Fibroblast of lung (primary cell): ENCODE measurements around the gene MAGI2. TPM values are rescaled to one million over a fixed set of nuclear protein-coding genes. Genes with fewer than 3 reads are reported as not detected.

Source experiments
- DNase-seq, 2 donors: peaks; one replicate each; pipeline versions ENCODE4 v3.0.0 to v3.0.0-alpha.2; 2010; ENCODE audit warnings: low read depth in 2 of 2
- H2AFZ ChIP-seq: 2 replicates; pipeline ENCODE4 v1.5.1; 2012; ENCODE audit warnings: low read length, control low read depth, inconsistent platforms
- H3K27ac ChIP-seq: 2 replicates; pipeline ENCODE4 v1.5.1; 2011; ENCODE audit warnings: low read length, control low read depth; ENCODE audit not compliant: insufficient read depth
- H3K27me3 ChIP-seq: 2 replicates; pipeline ENCODE4 v1.5.1; 2011; ENCODE audit warnings: mild to moderate bottlenecking, low read length; ENCODE audit not compliant: control insufficient read depth, insufficient read depth
- H3K36me3 ChIP-seq: 2 replicates; pipeline ENCODE4 v1.5.1; 2011; ENCODE audit warnings: low read length; ENCODE audit not compliant: control insufficient read depth, insufficient read depth
- H3K4me1 ChIP-seq: 2 replicates; pipeline ENCODE4 v1.5.1; 2011; ENCODE audit warnings: low read length; ENCODE audit not compliant: control insufficient read depth, insufficient read depth; ENCODE audit errors: extremely low read depth
- H3K4me2 ChIP-seq: 2 replicates; pipeline ENCODE4 v1.5.1; 2011; ENCODE audit warnings: low read length, control low read depth; ENCODE audit not compliant: insufficient read depth; ENCODE audit errors: extremely low read depth
- H3K4me3 ChIP-seq, 4 experiments: fragments of 200-600 bp in 1 of 4; sonication (generic) in 1 of 4; replicated peaks in 1 of 4; 2 replicates each; pipeline ENCODE4 v1.5.1; 2011 to 2016; ENCODE audit warnings: low read length in 4 of 4, low read depth in 3 of 4, mild to moderate bottlenecking in 3 of 4, control low read depth in 2 of 4, inconsistent platforms in 1 of 4, mixed read lengths in 1 of 4; ENCODE audit not compliant: insufficient read depth in 1 of 4; ENCODE audit errors: control extremely low read depth in 1 of 4
- H3K79me2 ChIP-seq: 2 replicates; pipeline ENCODE4 v1.5.1; 2012; ENCODE audit warnings: mild to moderate bottlenecking, low read length, inconsistent platforms; ENCODE audit not compliant: control insufficient read depth, insufficient read depth
- H3K9ac ChIP-seq: 2 replicates; pipeline ENCODE4 v1.5.1; 2011; ENCODE audit warnings: mild to moderate bottlenecking, low read length, control low read depth; ENCODE audit not compliant: insufficient read depth
- H3K9me3 ChIP-seq: 2 replicates; pipeline ENCODE4 v1.5.1; 2012; ENCODE audit warnings: low read depth, low read length; ENCODE audit not compliant: control insufficient read depth, insufficient read depth
- H4K20me1 ChIP-seq: 2 replicates; pipeline ENCODE4 v1.5.1; 2011; ENCODE audit warnings: low read length; ENCODE audit not compliant: control insufficient read depth, insufficient read depth; ENCODE audit errors: extremely low read depth
- EZH2 ChIP-seq: IDR thresholded peaks from 2 replicates; pipeline ENCODE4 v1.5.1; 2012; ENCODE audit warnings: low read length, control low read depth, mild to moderate bottlenecking; ENCODE audit errors: missing control alignments
- polyA plus RNA-seq, 2 donors: library from polyadenylated mRNA; depleted of rRNA in 1 of 2; stranded (reverse) in 1 of 2; unstranded in 1 of 2; fragments of >200 nt; gene quantifications; 2 replicates each; pipeline ENCODE4 v1.2.1, GENCODE V29; 2011 to 2012; ENCODE audit warnings: missing spikeins in 1 of 2
- total RNA-seq: library from RNA; depleted of rRNA; stranded (reverse); fragments of >200 nt; gene quantifications from 2 replicates; pipeline ENCODE4 v1.2.1, GENCODE V29; 2014
- TF ChIP-seq, protein P1 (sequence below), 2 donors: IDR thresholded peaks in 1 of 2; conservative IDR thresholded peaks in 1 of 2; 1 replicate in 1 of 2; 2 replicates in 1 of 2; pipeline ENCODE4 v1.5.1; 2011 to 2012; ENCODE audit warnings: low read length in 2 of 2, control low read depth in 1 of 2, inconsistent platforms in 1 of 2, low read depth in 1 of 2, mild to moderate bottlenecking in 1 of 2

Gene MAGI2
- total and polyA plus RNA-seq, 2 donors (not counting 1 experiment from before 2014, with no cell fraction given) = 1.8 to 17.0 TPM

GRCh38 chr7:78080241-78080640, 1373.2 kb downstream of the MAGI2 start:
- Histone ChIP-seq H3K27ac (no peak overlapping the region), H3K4me1 (no peaks in the 10 kb centered on the region), H2AFZ (no peak overlapping the region), H3K79me2 (no peaks in the 10 kb centered on the region), H4K20me1 (no peaks in the 10 kb centered on the region), H3K4me3 (no peak overlapping the region), H3K36me3 (no peaks in the 10 kb centered on the region), H3K4me2 (no peak overlapping the region), H3K9ac (no peak overlapping the region), H3K9me3 (no peaks in the 10 kb centered on the region), H3K27me3 (no peaks in the 10 kb centered on the region)
- TF ChIP-seq EZH2 = no peak
- TF ChIP-seq, protein P1, sequence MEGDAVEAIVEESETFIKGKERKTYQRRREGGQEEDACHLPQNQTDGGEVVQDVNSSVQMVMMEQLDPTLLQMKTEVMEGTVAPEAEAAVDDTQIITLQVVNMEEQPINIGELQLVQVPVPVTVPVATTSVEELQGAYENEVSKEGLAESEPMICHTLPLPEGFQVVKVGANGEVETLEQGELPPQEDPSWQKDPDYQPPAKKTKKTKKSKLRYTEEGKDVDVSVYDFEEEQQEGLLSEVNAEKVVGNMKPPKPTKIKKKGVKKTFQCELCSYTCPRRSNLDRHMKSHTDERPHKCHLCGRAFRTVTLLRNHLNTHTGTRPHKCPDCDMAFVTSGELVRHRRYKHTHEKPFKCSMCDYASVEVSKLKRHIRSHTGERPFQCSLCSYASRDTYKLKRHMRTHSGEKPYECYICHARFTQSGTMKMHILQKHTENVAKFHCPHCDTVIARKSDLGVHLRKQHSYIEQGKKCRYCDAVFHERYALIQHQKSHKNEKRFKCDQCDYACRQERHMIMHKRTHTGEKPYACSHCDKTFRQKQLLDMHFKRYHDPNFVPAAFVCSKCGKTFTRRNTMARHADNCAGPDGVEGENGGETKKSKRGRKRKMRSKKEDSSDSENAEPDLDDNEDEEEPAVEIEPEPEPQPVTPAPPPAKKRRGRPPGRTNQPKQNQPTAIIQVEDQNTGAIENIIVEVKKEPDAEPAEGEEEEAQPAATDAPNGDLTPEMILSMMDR (conservative IDR thresholded peaks at IDR 0.05 in 1 of 2, IDR thresholded peaks at IDR 0.05 in 1 of 2; ENCODE audit: low read depth in 1 of 2, low read length in 2 of 2) = no peak
- peak in 1 of 2 donors; percentile 46 for DNase-seq

GRCh38 chr7:78074713-78075112, 1378.8 kb downstream of the MAGI2 start:
- Histone ChIP-seq H3K27ac (no peak overlapping the region), H3K79me2 (no peaks in the 10 kb centered on the region), H3K4me2 (no peak overlapping the region), H3K4me3 (no peak overlapping the region), H4K20me1 (no peaks in the 10 kb centered on the region), H3K9me3 (no peaks in the 10 kb centered on the region), H3K27me3 (no peaks in the 10 kb centered on the region), H3K4me1 (no peaks in the 10 kb centered on the region), H3K9ac (no peak overlapping the region), H2AFZ (no peak overlapping the region), H3K36me3 (no peaks in the 10 kb centered on the region)
- DNase-seq = no peak
- TF ChIP-seq, protein P1 (conservative IDR thresholded peaks at IDR 0.05 in 1 of 2, IDR thresholded peaks at IDR 0.05 in 1 of 2; ENCODE audit: low read depth in 1 of 2, low read length in 2 of 2) = no peak

GRCh38 chr7:78073609-78074382, 1379.7 kb downstream of the MAGI2 start:
- H3K4me3 ChIP-seq = no peak overlapping the region
- DNase-seq = peak in 1 of 2 donors; percentile 46

More at GRCh38 chr7:78073609-78074382, 1379.7 kb downstream of the MAGI2 start:
- no peaks in the 10 kb centered on the region for H4K20me1 ChIP-seq
- no peak overlapping the region for H2AFZ ChIP-seq
- no peaks in the 10 kb centered on the region for H3K4me1 ChIP-seq
- TF ChIP-seq, protein P1 (conservative IDR thresholded peaks at IDR 0.05 in 1 of 2, IDR thresholded peaks at IDR 0.05 in 1 of 2; ENCODE audit: low read depth in 1 of 2, low read length in 2 of 2) = no peak
- no peak for TF ChIP-seq EZH2
- no peaks in the 10 kb centered on the region for H3K79me2 ChIP-seq
- no peaks in the 10 kb centered on the region for H3K27me3 ChIP-seq
- H3K4me2 ChIP-seq = no peak overlapping the region
- no peak overlapping the region for H3K27ac ChIP-seq
- H3K9me3 ChIP-seq = no peaks in the 10 kb centered on the region
- H3K36me3 ChIP-seq = no peaks in the 10 kb centered on the region
- no peak overlapping the region for H3K9ac ChIP-seq
